NT2/D1 (cell line): ENCODE results near the gene MRAS.

Experiments
- DNase-seq: peaks from one replicate; pipeline ENCODE4 v3.0.0-alpha.2; 2011; ENCODE audit warnings: low read depth, low spot score
- H3K27me3 ChIP-seq: 2 replicates; pipeline ENCODE4 v1.6.0; 2011; ENCODE audit warnings: mild to moderate bottlenecking; ENCODE audit not compliant: insufficient read length, insufficient read depth
- H3K36me3 ChIP-seq: 2 replicates; pipeline ENCODE4 v1.6.1; 2011; ENCODE audit warnings: mild to moderate bottlenecking, low read length, mixed read lengths; ENCODE audit not compliant: insufficient read depth, insufficient read length
- H3K4me1 ChIP-seq: 2 replicates; pipeline ENCODE4 v1.5.1; 2011; ENCODE audit not compliant: insufficient read depth, insufficient read length
- H3K4me3 ChIP-seq: 2 replicates; pipeline ENCODE4 v1.5.1; 2011; ENCODE audit warnings: low read depth; ENCODE audit not compliant: insufficient read length
- H3K9ac ChIP-seq: 2 replicates; pipeline ENCODE4 v1.6.0; 2011; ENCODE audit warnings: low read depth; ENCODE audit not compliant: insufficient read length
- H3K9me3 ChIP-seq: 2 replicates; pipeline ENCODE4 v1.5.1; 2011; ENCODE audit warnings: mild to moderate bottlenecking, low read length; ENCODE audit not compliant: insufficient read depth
- SUZ12 ChIP-seq: IDR thresholded peaks from 2 replicates; pipeline ENCODE4 v1.6.1; 2011; ENCODE audit not compliant: insufficient read length, insufficient read depth; ENCODE audit errors: extremely low read depth
- YY1 ChIP-seq: IDR thresholded peaks from 2 replicates; pipeline ENCODE4 v1.6.1; 2011; ENCODE audit not compliant: insufficient read length, insufficient read depth
- ZNF274 ChIP-seq: IDR thresholded peaks from 2 replicates; pipeline ENCODE4 v1.6.1; 2011; ENCODE audit warnings: mild to moderate bottlenecking, low read depth, low read length

MRAS gene

DNA sequence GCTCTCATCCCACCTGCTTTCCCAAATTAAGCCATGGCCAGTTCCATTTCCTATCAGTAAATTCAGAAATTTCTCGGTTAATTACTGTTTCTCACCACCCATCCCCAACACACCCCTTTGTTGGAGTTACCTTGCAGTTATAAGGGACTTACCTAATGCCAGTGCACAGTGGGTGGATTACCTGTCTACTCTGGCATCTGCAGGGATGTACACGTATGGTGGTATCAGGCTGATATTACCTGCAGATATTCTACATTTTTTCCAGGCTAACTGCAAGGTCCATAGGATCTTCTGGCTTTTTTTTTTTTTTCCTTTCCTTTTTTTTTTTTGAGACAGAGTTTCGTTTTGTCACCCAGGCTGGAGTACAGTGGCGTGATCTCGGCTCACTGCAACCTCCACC lies 7.9 kb upstream of the MRAS start:
- TF ChIP-seq SUZ12 (no peak), YY1 (no peak), ZNF274 (no peak)
- H3K9me3 ChIP-seq, result no peaks in the 10 kb centered on the region
- no peak overlapping the region for H3K9ac ChIP-seq
- H3K27me3 ChIP-seq, result no peaks in the 10 kb centered on the region
- H3K4me3 ChIP-seq, result no peak overlapping the region
- no peak for DNase-seq
- no peaks in the 10 kb centered on the region for H3K4me1 ChIP-seq
- no peaks in the 10 kb centered on the region for H3K36me3 ChIP-seq

DNA sequence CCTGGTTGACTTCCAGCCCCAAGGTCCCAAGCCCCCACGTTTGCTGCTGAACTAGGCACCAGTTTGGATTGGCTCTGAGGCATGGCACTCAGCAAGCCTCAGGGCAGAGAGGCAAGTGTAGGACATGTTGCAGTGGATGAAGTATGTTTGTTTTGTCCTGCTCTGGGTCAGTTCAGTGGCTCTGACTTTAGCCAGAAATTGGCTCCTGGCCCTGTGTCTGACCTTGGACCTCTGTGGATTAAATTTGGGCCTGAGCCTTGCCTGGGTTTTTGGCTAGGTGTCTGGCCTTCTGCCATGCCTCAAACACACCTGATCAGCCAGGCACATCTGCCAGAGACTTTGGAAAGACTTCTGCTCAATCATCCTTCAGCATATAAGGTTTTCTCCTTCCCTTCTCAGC lies 3.6 kb upstream of the MRAS start:
- Histone ChIP-seq H3K4me1 (peaks cover 4% of the 10 kb centered on the region), H3K9me3 (no peaks in the 10 kb centered on the region), H3K9ac (no peak overlapping the region), H3K4me3 (no peak overlapping the region), H3K27me3 (peaks cover 3% of the 10 kb centered on the region), H3K36me3 (no peaks in the 10 kb centered on the region)
- TF ChIP-seq ZNF274 (no peak), YY1 (no peak), SUZ12 (no peak)
- DNase-seq, result no peak

DNA sequence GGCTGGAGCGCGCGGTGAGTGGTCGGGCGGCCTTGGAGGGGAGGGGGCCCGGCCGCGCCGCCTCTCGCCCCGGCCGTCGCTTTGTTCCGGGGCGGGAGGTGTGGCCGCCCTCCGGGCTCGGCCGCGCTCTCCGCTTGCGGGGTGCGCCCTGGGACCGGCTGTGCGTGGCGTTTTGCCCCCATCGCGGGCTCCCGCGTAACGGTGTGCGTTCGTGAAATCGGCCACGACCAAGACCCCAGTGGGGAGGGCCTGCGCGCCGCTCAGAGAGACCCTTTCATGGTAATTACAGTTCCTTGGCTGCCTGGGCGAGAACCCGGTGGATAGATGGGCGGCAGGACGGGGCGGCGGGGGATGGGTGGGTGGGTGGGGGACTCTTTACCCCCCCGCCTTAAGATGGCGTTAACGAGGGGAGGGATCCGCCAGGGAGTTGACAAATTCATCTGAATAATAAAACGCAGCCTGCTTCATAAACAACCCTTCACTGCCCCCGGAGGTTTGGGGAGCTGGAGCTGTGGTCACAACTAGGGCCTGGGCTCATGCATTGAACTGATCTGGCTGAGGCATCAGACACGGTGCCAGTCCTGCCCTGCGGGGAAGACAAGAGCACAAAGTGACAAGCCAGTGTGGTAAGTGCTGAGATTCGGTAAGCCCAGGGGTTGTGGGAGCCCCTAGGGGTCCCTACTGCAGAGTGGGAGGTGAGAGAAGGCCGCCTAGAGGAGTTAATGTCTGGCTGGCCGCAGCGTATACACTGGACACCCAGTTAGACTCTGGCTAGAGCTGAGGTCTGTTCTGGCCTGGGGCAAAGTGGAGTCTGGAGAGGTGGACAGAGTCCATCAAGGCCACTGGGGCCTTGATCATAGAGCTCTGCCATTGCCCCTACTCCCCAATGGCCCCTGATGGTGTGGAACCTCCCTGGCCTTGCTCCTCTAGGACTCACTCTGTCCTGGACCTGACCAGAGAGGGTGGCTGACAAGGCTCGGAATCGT lies 668 bp downstream of the MRAS start:
- Histone ChIP-seq H3K27me3 (peaks cover 3% of the 10 kb centered on the region), H3K9me3 (no peaks in the 10 kb centered on the region), H3K9ac (peak overlapping the region; percentile 84), H3K4me1 (peaks cover 4% of the 10 kb centered on the region), H3K4me3 (peak overlapping the region; percentile 70), H3K36me3 (peaks cover 14% of the 10 kb centered on the region)
- no peak for TF ChIP-seq YY1
- TF ChIP-seq SUZ12, result no peak
- TF ChIP-seq ZNF274, result no peak
- DNase-seq, result no peak

DNA sequence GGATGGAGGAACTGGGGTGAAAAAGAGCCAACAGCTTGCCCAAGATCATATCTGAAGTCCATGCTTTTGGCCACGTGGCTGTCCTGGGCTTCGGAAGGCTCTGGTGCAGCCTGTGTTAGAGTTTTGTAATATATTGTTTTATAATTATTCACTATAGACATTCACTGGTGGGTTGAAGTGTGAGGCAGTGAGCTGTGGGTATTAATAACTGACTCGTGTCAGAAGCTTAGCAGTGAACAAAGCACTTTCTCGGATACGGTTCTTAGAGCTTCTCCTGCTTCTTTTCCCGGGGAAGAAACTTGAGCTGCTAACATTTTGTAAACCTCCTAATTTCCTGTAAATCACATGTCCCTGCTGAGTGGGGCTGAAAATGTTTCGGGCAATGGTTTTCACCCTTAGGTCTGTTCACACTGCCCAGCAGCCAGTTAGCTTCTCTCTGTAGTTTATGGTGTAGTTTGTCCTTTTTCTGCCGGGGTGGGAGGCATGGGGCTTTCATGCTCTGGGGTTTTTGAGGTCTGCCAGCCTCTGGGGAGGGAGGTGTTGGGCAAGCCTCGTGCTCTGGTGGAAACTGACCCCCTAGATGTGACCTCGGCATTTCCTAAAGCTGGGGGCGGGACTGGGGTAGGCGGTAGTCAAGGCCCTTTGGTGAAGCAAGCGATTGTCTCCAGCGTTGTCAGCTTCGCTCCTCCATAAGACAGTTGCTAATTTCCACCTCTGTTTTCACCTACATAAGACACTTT lies 1.7 kb downstream of the MRAS start:
- no peaks in the 10 kb centered on the region for H3K9me3 ChIP-seq
- H3K9ac ChIP-seq, result no peak overlapping the region
- peaks cover 3% of the 10 kb centered on the region for H3K27me3 ChIP-seq
- H3K4me3 ChIP-seq, result no peak overlapping the region
- no peak for DNase-seq
- no peak for TF ChIP-seq YY1
- TF ChIP-seq ZNF274, result no peak
- TF ChIP-seq SUZ12, result no peak
- peaks cover 15% of the 10 kb centered on the region for H3K36me3 ChIP-seq
- peaks cover 4% of the 10 kb centered on the region for H3K4me1 ChIP-seq

DNA sequence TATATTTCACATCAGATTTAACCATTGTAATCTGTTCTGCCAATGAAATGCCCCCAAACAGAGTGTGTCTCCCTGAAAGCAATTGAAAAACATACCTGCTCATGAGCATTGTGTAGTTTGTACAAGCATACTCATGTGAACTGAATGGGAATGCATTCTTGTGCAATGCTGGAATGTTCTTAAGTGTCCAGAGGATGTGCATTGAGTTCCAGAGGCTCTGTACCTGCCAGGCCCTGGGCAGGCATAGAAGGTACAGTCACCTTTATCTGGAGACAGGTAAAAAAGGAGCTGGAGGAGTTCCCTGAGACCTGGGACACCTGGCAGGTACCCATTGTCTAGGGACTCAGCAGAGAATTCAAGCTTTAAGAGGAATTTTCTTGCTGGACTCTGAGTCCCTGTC lies 2.8 kb downstream of the MRAS start:
- H3K36me3 ChIP-seq, result peaks cover 25% of the 10 kb centered on the region
- no peak overlapping the region for H3K9ac ChIP-seq
- H3K9me3 ChIP-seq, result no peaks in the 10 kb centered on the region
- peaks cover 4% of the 10 kb centered on the region for H3K4me1 ChIP-seq
- H3K27me3 ChIP-seq, result peaks cover 2% of the 10 kb centered on the region
- H3K4me3 ChIP-seq, result no peak overlapping the region
- no peak for TF ChIP-seq ZNF274
- TF ChIP-seq SUZ12, result no peak
- no peak for TF ChIP-seq YY1
- no peak for DNase-seq

DNA sequence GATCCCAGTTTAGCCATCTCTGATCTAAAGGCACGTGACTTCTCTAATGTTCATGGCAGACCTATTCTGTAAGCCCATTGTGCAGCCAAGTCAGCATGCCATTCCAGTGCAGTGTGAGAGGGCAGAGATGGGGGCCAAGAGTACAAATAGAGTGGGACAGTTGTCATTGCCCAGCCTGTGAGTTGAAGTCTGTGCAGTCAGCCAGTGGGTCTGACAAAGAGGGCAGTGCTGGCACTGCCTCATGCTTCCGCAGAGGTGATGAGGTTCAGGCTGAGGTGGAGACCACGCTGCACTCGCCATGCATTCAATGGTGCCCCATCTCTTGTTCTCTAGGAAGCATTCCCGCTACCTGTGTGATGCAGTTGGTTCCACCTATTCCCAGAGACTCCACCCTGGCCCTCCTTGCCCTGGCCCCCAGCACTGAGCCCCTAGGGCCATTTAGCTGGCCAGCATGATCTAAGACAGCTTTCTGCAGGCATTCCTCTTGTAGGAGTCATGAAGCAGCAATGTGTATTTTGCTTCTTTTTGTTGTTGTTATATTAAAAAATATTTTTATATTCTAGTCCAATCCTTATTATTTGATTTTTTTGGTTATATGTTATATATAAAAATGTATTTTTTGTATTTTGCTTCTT lies 3.7 kb downstream of the MRAS start:
- no peaks in the 10 kb centered on the region for H3K9me3 ChIP-seq
- DNase-seq, result no peak
- no peak overlapping the region for H3K4me3 ChIP-seq
- H3K36me3 ChIP-seq, result peaks cover 25% of the 10 kb centered on the region
- H3K9ac ChIP-seq, result no peak overlapping the region
- H3K27me3 ChIP-seq, result no peaks in the 10 kb centered on the region
- no peak for TF ChIP-seq YY1
- TF ChIP-seq ZNF274, result no peak
- no peak for TF ChIP-seq SUZ12
- peaks cover 4% of the 10 kb centered on the region for H3K4me1 ChIP-seq

DNA sequence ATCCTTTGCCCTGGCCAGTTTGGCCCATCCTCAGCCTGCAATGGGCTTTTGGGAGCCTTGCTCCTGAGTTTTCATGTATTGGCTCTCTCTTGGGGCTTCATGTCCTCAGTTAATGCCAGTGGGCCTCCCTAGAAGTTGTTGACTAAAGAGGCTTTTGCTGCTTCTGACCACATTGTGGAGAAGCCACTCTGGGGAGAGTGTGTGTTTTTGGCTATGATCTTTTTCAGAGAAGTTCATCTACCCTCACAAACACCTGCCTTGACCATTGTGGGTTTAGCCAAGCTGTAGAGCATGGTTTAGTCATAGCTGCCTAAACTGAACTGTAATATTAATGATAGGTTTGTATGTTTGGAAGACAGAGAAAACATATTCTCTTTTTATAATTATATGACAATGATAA lies 6.0 kb downstream of the MRAS start:
- no peak for DNase-seq
- Histone ChIP-seq H3K9me3 (no peaks in the 10 kb centered on the region), H3K27me3 (no peaks in the 10 kb centered on the region), H3K9ac (no peak overlapping the region), H3K36me3 (peaks cover 31% of the 10 kb centered on the region), H3K4me3 (no peak overlapping the region), H3K4me1 (peaks cover 7% of the 10 kb centered on the region)
- no peak for TF ChIP-seq ZNF274
- TF ChIP-seq YY1, result no peak
- no peak for TF ChIP-seq SUZ12
